HG03095 (cell line): ENCODE data around the gene SHLD1.
A peak's percentile ranks its signal among the peaks of the same experiment; 100 is the strongest.

Experiments used
- ATAC-seq: cut with Tn5 transposase; IDR thresholded peaks from one replicate; pipeline ENCODE4 v1.9.1; 2021; ENCODE audit warnings: moderate library complexity; ENCODE audit not compliant: unreplicated experiment

Gene SHLD1

DNA sequence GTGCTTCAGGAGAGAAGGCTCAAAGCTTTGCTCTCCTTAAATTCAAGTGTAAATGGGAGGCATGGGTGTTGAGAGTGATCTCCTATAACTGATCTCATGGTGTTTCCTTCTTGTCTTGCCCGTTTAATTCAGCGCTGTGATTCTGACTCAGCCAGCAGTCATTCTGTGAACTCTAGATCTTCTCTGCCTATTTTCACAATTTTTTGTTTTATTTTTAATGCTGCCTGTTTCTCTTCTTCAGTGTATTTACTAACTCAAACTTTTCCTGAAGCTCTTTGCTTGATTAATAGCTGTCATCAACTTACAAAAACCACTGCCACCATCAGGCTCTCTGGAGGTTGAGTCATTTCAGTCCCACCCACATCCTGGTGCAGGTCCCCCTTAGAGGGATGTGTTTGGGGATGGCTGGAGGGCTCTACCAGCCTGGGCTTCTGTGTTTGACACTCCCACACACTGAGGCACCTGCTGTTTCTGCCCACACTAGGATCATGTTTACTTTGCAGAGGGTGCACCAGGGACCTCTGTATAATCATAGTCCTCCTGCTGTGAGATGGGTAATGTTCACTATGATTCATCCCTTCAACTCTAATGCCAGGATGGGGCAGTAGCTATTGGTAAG, 94.0 kb downstream of the SHLD1 start:
- ATAC-seq: peak; percentile 75

DNA sequence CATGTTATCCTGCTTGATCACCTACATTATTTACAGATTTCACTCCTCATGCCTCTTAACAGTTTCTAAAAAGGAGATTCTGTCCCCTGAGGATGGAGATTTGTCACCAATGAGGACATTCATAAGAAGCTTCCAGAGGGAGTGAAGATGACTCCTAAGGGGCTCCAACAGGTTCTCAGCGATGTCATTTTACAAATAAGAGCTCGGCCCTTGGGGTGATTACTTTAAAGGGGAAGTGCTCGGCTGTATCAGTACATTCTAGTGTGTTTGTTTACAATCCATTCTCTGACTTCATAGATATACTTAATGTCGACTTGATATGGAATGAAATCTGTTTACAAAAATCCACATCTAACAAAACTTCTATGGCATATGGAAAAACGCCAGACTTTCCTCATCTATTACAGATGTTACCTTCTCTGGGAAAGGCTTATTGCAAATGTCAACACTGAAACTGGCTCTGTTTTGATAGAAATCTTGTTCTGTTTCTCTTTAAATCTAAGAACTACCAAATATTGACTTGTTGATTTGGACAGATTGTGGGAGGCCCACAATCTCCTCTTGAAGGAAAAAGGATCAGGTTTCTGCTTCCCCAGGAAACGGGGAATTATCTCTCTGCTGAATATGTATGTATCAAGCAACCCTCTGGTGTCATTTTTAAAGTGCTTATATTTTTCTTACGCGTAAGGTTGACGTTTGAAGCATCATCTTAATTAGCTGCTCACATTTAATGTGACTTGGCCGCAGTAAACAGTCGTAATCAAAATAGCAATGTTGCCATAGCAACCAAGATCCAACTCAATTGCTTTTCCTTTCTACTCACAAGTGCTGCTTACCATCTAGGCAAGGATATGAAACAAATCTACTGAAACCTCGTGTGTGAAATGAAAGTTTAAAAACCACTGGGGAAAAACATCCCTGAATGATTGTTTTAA, 95.7 kb downstream of the SHLD1 start:
- ATAC-seq: no peak

DNA sequence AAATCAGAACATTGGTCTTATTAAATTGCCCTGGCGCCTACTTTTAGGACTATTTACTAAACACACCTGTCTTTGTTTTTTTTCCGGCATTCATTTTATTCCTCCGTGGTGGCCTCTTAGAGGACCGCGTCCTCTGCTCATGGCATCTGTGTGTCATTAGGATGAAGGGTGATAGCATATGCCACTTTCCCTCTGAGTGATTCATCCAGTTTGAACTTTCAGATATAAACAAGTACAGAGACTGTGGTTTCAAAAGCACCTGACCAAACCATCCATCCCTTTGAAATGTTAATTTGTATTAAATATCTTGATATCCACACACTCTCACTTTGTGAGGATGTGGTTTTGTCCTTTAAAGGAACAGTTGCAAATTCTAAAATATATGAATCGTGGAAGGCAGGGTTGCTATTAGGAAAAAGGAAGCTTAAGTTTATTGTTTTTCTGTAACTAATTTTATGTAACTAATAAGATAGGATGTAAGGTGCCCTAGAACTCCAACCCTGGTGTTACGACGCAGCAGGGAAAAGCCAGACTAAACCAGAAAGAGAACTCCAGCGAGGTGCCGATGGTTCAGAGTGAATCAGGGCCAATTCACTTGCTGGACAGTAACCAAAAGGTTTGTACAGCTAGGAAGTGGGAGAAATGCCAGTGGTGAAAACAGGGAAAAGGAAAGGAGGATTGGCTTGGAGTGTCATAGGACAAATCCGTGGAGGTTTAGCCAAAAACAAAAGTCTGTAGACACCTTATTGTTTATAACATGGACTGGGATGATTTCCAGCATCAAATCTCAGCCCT, 98.7 kb downstream of the SHLD1 start:
- ATAC-seq: no peak

DNA sequence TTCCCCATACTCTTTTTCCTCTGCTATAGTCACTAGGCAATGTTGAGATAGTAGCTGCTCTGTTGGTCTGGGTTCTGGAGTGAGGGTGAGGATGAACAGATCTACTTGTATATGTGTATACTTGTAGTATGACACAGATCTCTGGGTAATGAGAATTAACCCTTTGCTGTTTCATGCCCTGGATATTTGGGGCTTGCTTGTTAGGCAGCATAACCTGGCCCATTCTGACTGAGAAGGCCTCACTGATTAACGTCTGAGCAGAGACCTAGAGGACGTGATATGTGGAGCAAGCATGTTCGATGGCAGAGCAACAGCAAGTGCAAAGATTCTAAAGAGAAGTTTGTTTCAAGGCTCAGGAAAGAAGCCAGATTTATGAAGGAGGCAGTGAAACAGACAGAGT, 105.7 kb downstream of the SHLD1 start:
- no peak for ATAC-seq

DNA sequence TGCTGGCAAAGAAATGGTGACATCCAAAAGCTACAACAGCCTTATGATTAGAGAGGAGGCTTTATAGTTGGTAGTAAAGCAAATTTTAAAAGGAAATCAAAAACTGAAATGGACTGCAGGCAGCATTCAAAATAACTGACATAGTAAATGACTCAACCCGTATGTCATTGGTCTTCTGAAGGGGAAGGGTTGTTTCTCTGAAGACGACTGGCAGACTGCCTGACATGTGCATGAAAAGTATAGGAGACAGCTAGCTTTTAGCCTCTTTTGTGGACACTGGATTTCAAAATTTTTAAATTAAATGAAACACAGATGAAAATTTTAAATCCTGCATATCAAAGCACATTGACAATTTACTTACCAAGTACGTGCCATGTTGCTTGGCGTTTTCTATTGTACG, 109.4 kb downstream of the SHLD1 start:
- no peak for ATAC-seq

DNA sequence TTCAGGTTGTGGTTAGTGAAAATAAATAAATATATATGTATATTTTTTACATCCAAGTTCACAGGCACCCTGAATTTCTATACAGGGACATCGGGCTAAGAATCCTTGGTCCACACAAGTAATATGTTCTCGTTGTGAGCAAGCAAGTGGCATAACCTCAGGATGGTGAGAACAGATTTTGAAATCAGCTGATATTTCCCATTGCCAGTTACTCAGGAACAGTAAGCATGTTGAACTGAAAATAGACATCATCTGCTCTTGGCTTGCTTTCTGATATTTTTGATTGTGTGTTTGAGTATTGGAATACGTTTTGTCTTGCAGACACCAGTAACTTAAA, 112.5 kb downstream of the SHLD1 start:
- ATAC-seq: no peak

DNA sequence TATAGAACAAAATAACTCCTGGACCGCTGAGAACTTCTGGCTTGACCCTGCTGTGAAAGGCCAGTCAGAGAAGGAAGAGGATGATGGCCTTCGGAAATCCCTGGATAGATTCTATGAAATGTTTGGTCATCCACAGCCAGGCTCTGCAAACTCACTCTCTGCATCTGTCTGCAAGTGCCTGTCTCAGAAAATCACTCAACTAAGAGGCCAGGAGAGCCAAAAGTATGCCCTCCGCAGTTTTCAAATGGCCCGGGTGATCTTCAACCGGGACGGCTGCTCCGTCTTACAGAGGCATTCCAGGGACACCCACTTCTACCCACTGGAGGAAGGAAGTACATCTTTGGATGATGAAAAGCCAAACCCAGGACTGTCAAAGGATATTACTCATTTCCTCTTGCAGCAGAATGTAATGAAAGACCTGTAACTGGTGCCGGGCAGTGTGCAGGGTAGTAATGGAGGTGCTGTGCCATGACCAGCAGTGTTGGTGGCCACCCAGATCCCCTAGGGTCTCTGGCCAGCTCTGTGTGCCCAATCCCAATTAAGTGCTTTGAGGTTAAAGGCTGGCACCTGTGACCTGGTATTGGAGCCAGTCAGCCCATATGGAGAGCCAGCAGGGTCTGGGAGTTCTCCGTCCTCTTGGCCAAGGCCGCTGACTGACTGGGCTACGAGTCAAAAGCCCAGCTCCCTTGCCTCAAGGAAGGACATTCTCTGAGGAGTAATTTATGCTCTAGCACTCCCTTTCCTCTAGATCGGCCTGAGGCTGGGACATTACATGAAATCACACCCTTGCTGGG, 113.0 kb downstream of the SHLD1 start:
- no peak for ATAC-seq

DNA sequence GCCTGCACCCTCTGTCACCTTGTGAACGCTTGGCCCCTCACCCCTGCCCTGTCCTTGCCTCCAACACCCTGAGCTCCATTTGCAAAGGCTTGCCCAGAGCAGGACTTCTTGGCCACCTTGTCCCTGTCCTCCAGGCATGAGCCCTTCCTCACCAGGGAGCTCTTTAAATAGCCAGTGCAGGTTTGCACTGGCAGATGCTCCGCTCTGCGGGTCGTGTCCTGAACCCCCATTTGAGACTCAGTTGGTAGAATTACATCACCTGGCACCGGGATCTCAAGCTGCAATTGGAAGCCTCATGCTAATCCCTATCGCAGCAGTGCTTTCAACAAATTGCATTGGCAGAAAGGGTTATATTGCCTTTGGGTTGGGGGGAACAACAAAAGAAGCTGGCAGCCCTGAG, 114.2 kb downstream of the SHLD1 start:
- no peak for ATAC-seq

DNA sequence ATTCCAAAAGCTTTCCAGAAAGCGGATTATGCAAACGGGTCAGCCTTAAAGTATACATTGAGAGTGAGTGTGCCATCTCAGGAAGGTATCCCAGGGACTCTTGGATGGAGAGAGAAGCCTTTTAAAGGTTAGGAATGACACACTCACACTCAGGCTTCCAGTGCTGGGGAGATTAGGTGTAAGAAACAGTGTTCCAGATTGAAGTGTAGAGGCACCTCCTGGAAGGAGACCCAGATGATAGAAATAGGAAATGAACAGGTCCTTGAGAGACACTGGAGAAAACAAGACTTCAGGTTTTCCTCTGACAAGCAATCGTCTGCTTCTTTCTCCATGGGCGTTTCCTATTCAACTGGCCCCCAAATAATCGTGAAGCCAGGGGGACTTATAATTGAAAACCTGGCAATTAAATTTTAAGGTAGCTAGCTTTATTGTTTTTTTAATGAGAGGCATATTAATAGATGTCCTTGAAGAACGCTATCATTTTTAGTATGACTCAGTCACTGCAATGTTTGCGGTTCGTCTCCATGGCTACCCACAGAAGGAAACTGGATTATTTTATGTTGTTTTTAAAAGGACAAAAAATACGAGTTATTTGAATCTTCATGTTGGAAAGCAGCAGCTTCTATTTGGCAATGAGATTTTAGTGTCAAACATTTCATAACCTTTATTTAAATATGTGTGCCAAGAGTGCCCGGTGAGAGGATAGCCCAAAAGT, 114.8 kb downstream of the SHLD1 start:
- no peak for ATAC-seq

DNA sequence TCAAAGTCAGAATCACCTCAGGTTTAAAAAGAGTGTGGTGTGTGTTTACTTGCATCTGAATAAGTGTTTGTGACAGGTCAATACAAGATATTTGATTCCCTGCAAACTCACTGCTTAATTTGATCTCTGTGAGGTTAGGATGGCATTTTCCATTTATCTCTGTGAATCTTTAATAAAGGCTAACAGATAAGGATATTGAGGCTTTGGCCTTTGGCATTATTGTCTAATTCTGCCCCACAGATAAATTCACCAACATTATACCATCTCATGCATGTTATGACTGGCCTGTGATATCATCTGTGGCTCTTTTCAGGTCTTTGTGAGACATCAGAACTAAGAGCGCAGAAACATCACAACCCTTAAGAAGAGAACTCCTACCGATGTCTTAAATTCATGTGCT, 115.4 kb downstream of the SHLD1 start:
- ATAC-seq: no peak

DNA sequence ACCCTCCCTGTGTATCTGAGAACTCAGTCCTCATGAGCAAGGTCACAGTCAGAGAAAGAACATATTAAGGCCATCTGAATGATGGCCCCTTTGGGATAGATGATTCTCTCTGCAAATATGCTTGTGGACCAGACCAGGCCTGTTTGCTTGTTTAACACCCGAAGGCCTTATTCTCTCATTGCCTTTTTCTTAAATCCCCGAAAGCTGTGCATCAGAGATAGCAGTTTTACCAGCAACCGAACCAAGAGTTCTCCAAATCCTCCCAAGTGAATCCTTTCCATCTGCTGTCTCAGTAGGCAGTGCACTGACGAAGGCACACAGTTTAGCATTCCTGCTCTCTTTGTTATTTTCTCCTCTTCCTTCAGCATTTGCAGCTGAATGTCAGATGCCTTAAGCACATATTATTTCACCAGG, 120.4 kb downstream of the SHLD1 start:
- no peak for ATAC-seq

DNA sequence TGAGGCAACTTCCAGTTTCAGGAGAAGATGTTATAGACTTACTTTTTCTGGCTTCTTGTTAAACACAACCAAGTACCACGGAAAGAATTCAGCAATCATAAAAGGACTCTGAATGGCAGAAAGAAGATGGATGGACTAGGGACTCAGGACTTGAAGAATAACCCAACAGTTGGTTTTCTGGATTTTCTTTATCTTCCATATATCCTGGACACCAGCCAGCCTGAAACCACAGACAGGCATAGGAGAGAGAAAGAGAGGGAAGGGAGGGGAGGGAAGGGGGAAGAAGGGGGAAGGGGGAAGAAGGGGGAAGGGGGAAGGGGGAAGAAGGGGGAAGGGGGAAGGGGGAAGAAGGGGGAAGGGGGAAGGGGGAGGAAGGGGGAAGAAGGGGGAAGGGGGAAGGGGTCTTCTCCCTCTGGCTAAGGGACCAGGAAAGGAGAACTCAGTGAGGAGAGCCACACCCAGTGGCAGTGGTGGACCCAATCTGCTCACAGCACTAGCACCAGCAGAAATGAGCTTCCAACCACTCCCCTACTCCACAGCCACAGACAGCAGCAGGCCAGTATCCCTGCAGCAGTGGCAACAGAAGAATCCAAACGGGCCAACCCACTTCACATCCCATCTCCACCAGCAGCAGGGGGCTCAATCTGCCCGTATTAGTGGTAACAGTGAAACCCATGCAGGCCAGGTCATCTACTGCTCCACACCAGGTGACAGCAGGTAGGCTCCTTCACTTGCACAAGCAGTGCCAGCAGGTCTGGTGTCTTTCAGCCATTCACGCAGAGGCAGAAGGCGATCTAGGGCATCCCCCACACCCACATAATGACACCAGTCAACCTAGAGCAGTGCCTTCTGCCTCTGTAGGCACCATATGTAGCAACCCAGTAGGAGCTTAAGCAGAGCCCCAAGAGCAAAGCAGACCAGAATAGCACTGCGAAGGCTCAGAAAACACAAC, 121.5 kb downstream of the SHLD1 start:
- no peak for ATAC-seq

DNA sequence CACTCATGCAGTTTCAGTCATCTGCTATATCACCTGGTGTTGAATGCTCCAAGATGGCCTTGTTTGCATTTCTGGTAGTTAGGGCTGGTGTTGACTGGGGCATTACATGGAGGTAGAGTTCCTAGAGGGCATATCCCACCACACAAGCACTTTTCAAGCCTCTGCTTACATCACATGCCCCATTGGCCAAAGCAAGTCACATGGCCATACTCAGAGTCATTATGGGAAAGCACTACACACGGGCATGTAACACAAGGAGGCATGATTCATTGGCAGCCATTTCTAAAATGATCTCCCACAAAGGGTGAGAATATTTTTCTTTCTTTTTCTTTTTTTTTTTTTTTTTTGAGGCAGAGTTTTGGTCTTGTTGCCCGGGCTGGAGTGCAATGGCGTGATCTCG, 126.9 kb downstream of the SHLD1 start:
- no peak for ATAC-seq

DNA sequence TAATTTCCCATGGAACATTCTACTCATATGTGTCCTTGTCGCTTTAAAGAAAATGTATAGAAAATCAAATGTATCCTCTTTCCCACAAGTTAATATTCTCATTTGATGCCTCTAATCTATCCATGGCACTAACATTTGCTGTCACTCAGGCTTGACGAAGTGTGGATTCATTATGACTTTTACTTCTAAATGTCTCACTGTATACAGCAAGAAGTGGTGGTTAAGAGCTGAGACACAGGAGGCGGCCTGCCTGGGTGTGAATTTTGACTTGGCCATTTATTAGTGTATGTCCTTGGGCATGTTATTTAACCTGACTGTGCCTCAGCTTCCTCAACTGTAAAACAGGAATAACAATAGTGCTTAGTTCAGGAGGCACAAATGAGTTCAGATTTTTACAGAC, 130.1 kb downstream of the SHLD1 start:
- no peak for ATAC-seq

DNA sequence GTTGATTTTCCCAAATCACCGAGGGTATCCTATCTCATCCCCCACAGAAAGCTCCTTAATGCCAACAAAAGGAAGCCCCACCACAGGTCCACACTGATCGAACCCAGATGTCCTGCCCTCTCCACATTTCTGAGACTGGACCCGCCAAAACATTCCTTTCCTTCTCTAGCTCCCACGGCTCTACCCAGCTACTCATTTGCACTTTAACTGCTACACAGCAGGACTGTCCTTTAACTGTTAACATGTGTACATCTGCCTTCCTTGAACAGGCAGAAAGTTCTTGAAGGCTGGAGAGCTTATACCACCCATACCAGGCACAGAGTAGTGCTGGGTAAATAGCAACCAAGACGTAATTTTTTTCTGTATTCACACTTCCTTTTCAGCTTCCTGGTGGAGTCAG, 131.5 kb downstream of the SHLD1 start:
- ATAC-seq: no peak

DNA sequence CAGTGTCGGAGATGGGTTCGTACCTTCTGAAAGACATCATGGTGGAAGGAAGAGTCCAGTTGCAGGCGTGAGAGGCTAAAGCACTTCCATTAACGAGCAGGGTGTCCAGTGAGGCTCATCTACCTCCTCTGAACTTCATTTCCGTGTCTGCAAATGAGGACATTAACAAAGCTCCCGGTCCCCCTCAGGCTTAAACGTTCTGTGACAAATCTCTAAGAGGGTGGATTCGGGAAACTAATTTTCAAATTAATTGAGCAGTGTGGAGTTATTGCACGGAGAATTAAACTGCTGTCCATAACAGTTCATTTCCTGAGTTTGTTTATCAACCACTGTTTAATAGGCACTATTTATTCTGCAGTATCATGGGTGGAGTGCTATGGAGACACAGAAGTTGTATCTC, 132.0 kb downstream of the SHLD1 start:
- no peak for ATAC-seq

DNA sequence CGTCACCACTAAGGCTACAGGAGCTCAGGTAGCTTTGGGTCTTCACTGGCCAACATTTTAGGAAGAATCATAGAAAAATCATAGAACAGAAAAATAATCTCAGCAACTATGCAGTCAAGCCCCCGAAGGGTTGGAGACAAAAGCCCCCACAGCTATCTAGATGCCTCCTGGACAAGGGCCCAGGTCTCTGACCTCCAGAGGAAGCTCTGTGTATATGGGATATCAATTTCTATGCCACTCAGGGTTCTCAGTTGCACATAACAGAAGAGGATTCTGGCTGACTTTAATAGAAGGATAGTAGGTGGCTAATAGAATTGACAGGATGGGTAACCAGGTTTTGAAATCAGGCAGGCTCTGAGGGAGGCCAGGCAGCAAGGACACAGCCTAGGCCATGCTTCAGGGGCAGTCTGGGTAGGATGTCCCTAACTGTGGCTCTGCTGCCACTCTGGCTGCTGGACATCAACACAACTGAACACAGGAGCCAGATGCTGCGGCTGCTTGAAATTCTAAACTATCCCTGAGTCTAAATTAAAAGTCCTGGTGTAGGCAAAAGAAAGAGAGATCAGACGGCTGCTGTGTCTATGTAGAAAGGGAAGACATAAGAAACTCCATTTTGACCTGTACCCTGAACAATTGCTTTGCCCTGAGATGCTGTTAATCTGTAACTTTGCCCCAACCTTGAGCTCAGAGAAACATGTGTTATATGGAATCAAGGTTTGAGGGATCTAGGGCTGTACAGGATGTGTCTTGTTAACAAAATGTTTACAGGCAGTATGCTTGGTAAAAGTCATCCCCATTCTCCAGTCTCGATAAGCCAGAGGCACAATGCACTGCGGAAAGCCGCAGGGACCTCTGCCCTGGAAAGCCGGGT, 134.5 kb downstream of the SHLD1 start:
- no peak for ATAC-seq

DNA sequence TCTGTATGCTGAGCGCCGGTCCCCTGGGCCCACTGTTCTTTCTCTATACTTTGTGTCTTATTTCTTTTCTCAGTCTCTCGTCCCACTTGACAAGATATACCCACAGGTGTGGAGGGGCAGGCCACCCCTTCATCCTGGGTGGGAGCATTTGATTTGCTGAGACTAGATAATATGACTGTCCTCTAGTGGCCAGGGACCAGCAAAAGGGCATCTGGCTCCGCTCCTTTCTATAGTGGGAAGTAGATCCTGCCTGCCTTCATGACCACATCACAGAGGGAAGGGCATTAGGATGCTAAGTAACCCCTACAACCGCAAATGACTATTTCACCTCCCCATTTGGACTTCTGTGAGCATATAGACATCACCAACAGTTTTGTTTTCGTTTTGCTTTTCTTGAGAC, 135.7 kb downstream of the SHLD1 start:
- no peak for ATAC-seq
